Upper lobe of left lung (tissue), 6 donors: Measurements from ENCODE around the gene SRPK1. TPM values are rescaled to one million over a fixed set of nuclear protein-coding genes. Genes with fewer than 3 reads are reported as not detected.
"Not testable (repeated sequence)": the region's sequence is repeated elsewhere in the genome, so short reads cannot be mapped to it uniquely, and the experiment has no call there.

Experiments used
- ATAC-seq, 2 donors: fragments of 200-7000 bp; cut with Tn5 transposase; one replicate each; pipeline ENCODE4 v1.9.1; 2022; ENCODE audit warnings: mild to moderate bottlenecking in 2 of 2, moderate library complexity in 2 of 2; ENCODE audit not compliant: low FRiP score in 2 of 2
- DNase-seq, 2 donors: peaks; one replicate each; pipeline ENCODE4 v3.0.0-alpha.2; 2019 to 2020
- H3K27ac ChIP-seq, 4 donors: fragments of 200-600 bp; sonication (generic); one replicate each; pipeline ENCODE4 v1.5.1; 2016 to 2019
- H3K27me3 ChIP-seq, 4 donors: fragments of 200-600 bp; sonication (generic); one replicate each; pipeline ENCODE4 v1.5.1; 2017 to 2019
- H3K36me3 ChIP-seq, 4 donors: fragments of 200-600 bp; sonication (generic); one replicate each; pipeline ENCODE4 v1.5.1; 2016 to 2019
- H3K4me1 ChIP-seq, 4 donors: fragments of 200-600 bp; sonication (generic); one replicate each; pipeline ENCODE4 v1.5.1; 2018 to 2019
- H3K4me3 ChIP-seq, 4 donors: fragments of 200-600 bp; sonication (generic); one replicate each; pipeline ENCODE4 v1.5.1; 2017 to 2019; ENCODE audit warnings: mild to moderate bottlenecking in 2 of 4, moderate library complexity in 1 of 4
- H3K9me3 ChIP-seq, 4 donors: fragments of 200-600 bp; sonication (generic); one replicate each; pipeline ENCODE4 v1.5.1; 2018 to 2019
- CTCF ChIP-seq, 6 experiments: fragments of 450-650 bp in 4 of 6; fragments of 200-600 bp in 2 of 6; sonication (generic) in 2 of 6; IDR thresholded peaks; one replicate each; pipeline ENCODE4 v1.5.1; 2016 to 2019; ENCODE audit warnings: antibody characterized with exemption in 6 of 6
- EP300 ChIP-seq, 4 donors: sonication (generic); formaldehyde crosslinking; IDR thresholded peaks; one replicate each; pipeline ENCODE4 v1.5.1; 2017; ENCODE audit warnings: antibody characterized with exemption in 4 of 4, control low read depth in 2 of 4
- POLR2A ChIP-seq, 4 donors: fragments of 450-650 bp; IDR thresholded peaks; one replicate each; pipeline ENCODE4 v1.5.1; 2016 to 2017; ENCODE audit warnings: antibody characterized with exemption in 4 of 4, mild to moderate bottlenecking in 2 of 4
- POLR2AphosphoS5 ChIP-seq, 2 donors: sonication (generic); formaldehyde crosslinking; IDR thresholded peaks; one replicate each; pipeline ENCODE4 v1.5.1; 2017; ENCODE audit warnings: antibody characterized with exemption in 2 of 2
- WGBS, 2 donors: methylation state at CpG; one replicate each; pipeline ENCODE4 v1.1.5; 2017 to 2018; 5-methylcytosine and 5-hydroxymethylcytosine counted together
- total RNA-seq, 6 donors: library from RNA; depleted of rRNA in 4 of 6; stranded (reverse); fragments of >200 nt in 4 of 6; gene quantifications; one replicate each; pipeline versions ENCODE4 v1.1.0 to v1.2.1, GENCODE V29; 2016 to 2021
- donor health status: DM: no; HTN: no; CAD: no; lungs with moderate emphysema.
- donor health status: DM: no; HTN: yes; CAD: no; lungs with severe emphysema.

Gene SRPK1
- total RNA-seq, 6 donors from 2014 or later, result 24.5 to 68.5 (median 42.7) TPM

- Histone ChIP-seq H3K27ac (no peak overlapping the region), H3K4me1 (no peaks in the 10 kb centered on the region), H3K9me3 (no peaks in the 10 kb centered on the region), H3K36me3 (no peaks in the 10 kb centered on the region), H3K27me3 (no peaks in the 10 kb centered on the region), H3K4me3 (no peak overlapping the region)
- no peak for ATAC-seq
- WGBS, 2 donors, result 86 to 93% methylated on average over 1 of the region's 1 CpG
- no peak for DNase-seq
- no peak for TF ChIP-seq CTCF (IDR thresholded peaks at IDR 0.05)
- no peak for TF ChIP-seq POLR2A (IDR thresholded peaks at IDR 0.05)
- TF ChIP-seq EP300 (IDR thresholded peaks at IDR 0.05), result no peak
- TF ChIP-seq POLR2AphosphoS5 (IDR thresholded peaks at IDR 0.05), result no peak
These were observed 15.9 kb upstream of the SRPK1 start for GRCh38 chr6:35936681-35937359.

DNA sequence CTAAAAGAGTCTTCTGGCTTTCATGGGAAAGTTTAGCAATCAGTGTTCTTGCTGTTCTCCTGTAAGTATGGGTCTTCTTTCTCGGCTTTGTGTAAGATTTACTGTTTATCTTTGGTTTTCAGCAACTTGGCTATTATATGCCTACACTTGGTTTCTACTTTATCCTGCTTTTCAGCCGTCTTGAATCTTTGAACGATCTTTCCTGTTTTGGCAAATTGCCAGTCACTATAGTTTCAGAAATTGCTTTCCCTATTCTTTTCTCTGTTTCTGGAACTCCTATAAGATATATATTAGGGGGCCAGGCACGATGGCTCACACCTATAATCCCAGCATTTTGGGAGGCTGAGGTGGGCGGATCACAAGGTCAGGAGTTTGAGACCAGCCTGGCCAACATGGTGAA lies 14.6 kb upstream of the SRPK1 start:
- Histone ChIP-seq H3K27ac (no peak overlapping the region), H3K4me3 (no peak overlapping the region)
- 56 to 69% methylated on average over 5 of the region's 5 CpGs for WGBS, 2 donors

DNA sequence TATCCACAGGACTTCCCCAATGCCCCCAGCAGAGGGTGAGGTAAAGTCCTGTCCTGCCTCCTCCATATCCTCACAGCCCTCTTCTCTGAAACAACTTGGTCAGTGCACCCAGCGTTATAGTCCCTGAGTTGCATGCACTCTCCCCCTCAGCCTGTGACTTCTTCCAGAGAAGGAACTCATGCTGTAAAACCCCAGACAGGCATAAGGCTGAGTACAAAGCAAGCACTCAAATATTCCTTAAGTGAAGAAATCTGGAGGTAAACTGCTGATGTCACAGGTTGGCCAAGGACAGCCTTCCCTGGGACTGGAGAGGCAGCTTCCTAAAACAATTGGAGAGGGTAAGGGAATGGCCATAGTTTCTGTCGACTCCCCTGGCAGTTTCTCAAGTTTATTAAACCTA lies 12.9 kb upstream of the SRPK1 start:
- peak in 1 of 2 donors; percentile 44 for DNase-seq
- Histone ChIP-seq H3K36me3 (no peaks in the 10 kb centered on the region), H3K27ac (no peak overlapping the region), H3K9me3 (no peaks in the 10 kb centered on the region), H3K4me3 (no peak overlapping the region), H3K4me1 (no peaks in the 10 kb centered on the region), H3K27me3 (no peaks in the 10 kb centered on the region)
- ATAC-seq, result peak in 1 of 2 donors; percentile 55
- TF ChIP-seq CTCF (IDR thresholded peaks at IDR 0.05) (no peak), POLR2A (IDR thresholded peaks at IDR 0.05) (no peak), POLR2AphosphoS5 (IDR thresholded peaks at IDR 0.05) (no peak), EP300 (IDR thresholded peaks at IDR 0.05) (no peak)
- 47 to 55% methylated on average over 2 of the region's 2 CpGs for WGBS, 2 donors

More for the DNA sequence above, 14.6 kb upstream of the SRPK1 start:
- Histone ChIP-seq H3K9me3 (no peaks in the 10 kb centered on the region), H3K27me3 (no peaks in the 10 kb centered on the region), H3K36me3 (no peaks in the 10 kb centered on the region), H3K4me1 (no peaks in the 10 kb centered on the region)
- no peak for DNase-seq
- no peak for ATAC-seq
- TF ChIP-seq CTCF (IDR thresholded peaks at IDR 0.05) (no peak), POLR2AphosphoS5 (IDR thresholded peaks at IDR 0.05) (no peak), EP300 (IDR thresholded peaks at IDR 0.05) (no peak), POLR2A (IDR thresholded peaks at IDR 0.05) (no peak)

DNA sequence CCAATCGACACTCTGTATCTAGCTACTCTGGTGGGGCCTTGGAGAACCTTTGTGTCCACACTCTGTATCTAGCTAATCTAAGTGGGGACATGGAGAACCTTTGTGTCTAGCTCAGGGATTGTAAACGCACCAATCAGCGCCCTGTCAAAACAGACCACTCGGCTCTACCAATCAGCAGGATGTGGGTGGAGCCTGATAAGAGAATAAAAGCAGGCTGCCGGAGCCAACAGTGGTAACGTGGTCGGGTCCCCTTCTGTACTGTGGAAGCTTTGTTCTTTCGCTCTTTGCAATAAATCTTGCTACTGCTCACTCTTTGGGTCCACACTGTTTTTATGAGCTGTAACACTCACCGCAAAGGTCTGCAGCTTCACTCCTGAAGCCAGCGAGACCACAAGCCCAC lies 11.0 kb upstream of the SRPK1 start:
- WGBS, 2 donors, result 82 to 94% methylated on average over 9 to 10 of the region's 10 CpGs
- not testable (repeated sequence) for ATAC-seq

GRCh38 chr6:35931120-35931561 lies 10.2 kb upstream of the SRPK1 start:
- H3K9me3 ChIP-seq, result no peaks in the 10 kb centered on the region
- no peaks in the 10 kb centered on the region for H3K36me3 ChIP-seq
- DNase-seq (peak in 1 of 2 donors; percentile 74), ATAC-seq (no peak)
- WGBS, 2 donors, result 80 to 87% methylated on average over 16 to 30 of the region's 30 CpGs
- no peak overlapping the region for H3K4me3 ChIP-seq
- no peak overlapping the region for H3K27ac ChIP-seq
- no peak for TF ChIP-seq CTCF (IDR thresholded peaks at IDR 0.05)
- TF ChIP-seq POLR2A (IDR thresholded peaks at IDR 0.05), result no peak
- TF ChIP-seq POLR2AphosphoS5 (IDR thresholded peaks at IDR 0.05), result no peak
- TF ChIP-seq EP300 (IDR thresholded peaks at IDR 0.05), result no peak
- no peaks in the 10 kb centered on the region for H3K4me1 ChIP-seq
- no peaks in the 10 kb centered on the region for H3K27me3 ChIP-seq

More for the DNA sequence above, 11.0 kb upstream of the SRPK1 start:
- not testable (repeated sequence) for H3K36me3 ChIP-seq, H3K4me3 ChIP-seq, DNase-seq, H3K27me3 ChIP-seq, H3K4me1 ChIP-seq, H3K27ac ChIP-seq, H3K9me3 ChIP-seq
